Non-pigmented ciliary epithelial cell (primary cell): ENCODE results near the gene ASPRV1.
"Not testable (repeated sequence)": the region's sequence is repeated elsewhere in the genome, so short reads cannot be mapped to it uniquely, and the experiment has no call there.

ENCODE experiments used
- DNase-seq: peaks from one replicate; pipeline ENCODE4 v3.0.0-alpha.2; 2010; ENCODE audit warnings: low read depth

ASPRV1 gene

GRCh38 chr2:69959425-69959824 lies 2.0 kb downstream of the ASPRV1 start:
- DNase-seq: no peak

- no peak for DNase-seq
These were observed 3.0 kb downstream of the ASPRV1 start for GRCh38 chr2:69958480-69958879.

- DNase-seq: no peak
These were observed 3.5 kb downstream of the ASPRV1 start for GRCh38 chr2:69957965-69958364.

- DNase-seq: no peak
These were observed 4.9 kb downstream of the ASPRV1 start for GRCh38 chr2:69956475-69956979.

- DNase-seq: no peak
These were observed 6.4 kb downstream of the ASPRV1 start for GRCh38 chr2:69955029-69955428.

- no peak for DNase-seq
These were observed 7.3 kb downstream of the ASPRV1 start for GRCh38 chr2:69954084-69954483.

- DNase-seq: no peak
These were observed 8.9 kb downstream of the ASPRV1 start for GRCh38 chr2:69952336-69953115.

- DNase-seq: not testable (repeated sequence)
These were observed 10.8 kb downstream of the ASPRV1 start for GRCh38 chr2:69950671-69951070.

- DNase-seq: no peak
These were observed 11.2 kb downstream of the ASPRV1 start for GRCh38 chr2:69950241-69950640.

- DNase-seq: no peak
These were observed 12.3 kb downstream of the ASPRV1 start for GRCh38 chr2:69948963-69949645.

- DNase-seq: no peak
These were observed 13.1 kb downstream of the ASPRV1 start for GRCh38 chr2:69948032-69948962.

GRCh38 chr2:69947325-69947931 lies 14.0 kb downstream of the ASPRV1 start:
- no peak for DNase-seq

- no peak for DNase-seq
These were observed 14.8 kb downstream of the ASPRV1 start for GRCh38 chr2:69946351-69947324.

- no peak for DNase-seq
These were observed 15.5 kb downstream of the ASPRV1 start for GRCh38 chr2:69945941-69946340.

GRCh38 chr2:69945441-69945840 lies 16.0 kb downstream of the ASPRV1 start:
- DNase-seq: no peak

GRCh38 chr2:69944756-69945155 lies 16.7 kb downstream of the ASPRV1 start:
- no peak for DNase-seq

- no peak for DNase-seq
These were observed 17.4 kb downstream of the ASPRV1 start for GRCh38 chr2:69943843-69944525.

- DNase-seq: no peak
These were observed 18.2 kb downstream of the ASPRV1 start for GRCh38 chr2:69943000-69943842.

GRCh38 chr2:69940691-69941090 lies 20.7 kb downstream of the ASPRV1 start:
- DNase-seq: no peak
